H9 (cell line): ENCODE data around the gene TASOR2. TPM values are rescaled to one million over a fixed set of nuclear protein-coding genes. Genes with fewer than 3 reads are reported as not detected.
A peak's percentile ranks its signal among the peaks of the same experiment; 100 is the strongest.

Source experiments
- DNase-seq: peaks from one replicate; pipeline ENCODE4 v3.0.0-alpha.2; 2017
- H2AFZ ChIP-seq: one replicate; pipeline ENCODE4 v1.6.1; 2013; ENCODE audit warnings: mild to moderate bottlenecking, low read length, control low read depth, moderate library complexity
- H2AK5ac ChIP-seq: 2 replicates; pipeline ENCODE4 v1.6.1; 2013; ENCODE audit warnings: low read length, control low read depth, mixed read lengths; ENCODE audit not compliant: insufficient read length
- H2BK120ac ChIP-seq: one replicate; pipeline ENCODE4 v1.6.1; 2013; ENCODE audit warnings: low read depth, mild to moderate bottlenecking, low read length, control low read depth, inconsistent platforms; ENCODE audit not compliant: poor library complexity, severe bottlenecking
- H2BK12ac ChIP-seq: 2 replicates; pipeline ENCODE4 v1.6.1; 2013; ENCODE audit warnings: low read length, control low read depth, mixed read lengths, low read depth; ENCODE audit not compliant: insufficient read length
- H2BK15ac ChIP-seq: 2 replicates; pipeline ENCODE4 v1.6.1; 2013; ENCODE audit warnings: low read depth, low read length, control low read depth
- H2BK20ac ChIP-seq: one replicate; pipeline ENCODE4 v1.6.1; 2013; ENCODE audit warnings: low read depth, mild to moderate bottlenecking, low read length, control low read depth, inconsistent platforms; ENCODE audit not compliant: poor library complexity, severe bottlenecking
- H2BK5ac ChIP-seq: 2 replicates; pipeline ENCODE4 v1.6.1; 2013; ENCODE audit warnings: low read length, control low read depth, mixed read lengths; ENCODE audit not compliant: insufficient read length
- H3K14ac ChIP-seq: 2 replicates; pipeline ENCODE4 v1.6.1; 2013; ENCODE audit warnings: low read length, control low read depth; ENCODE audit not compliant: insufficient read depth
- H3K18ac ChIP-seq: 2 replicates; pipeline ENCODE4 v1.6.1; 2013; ENCODE audit warnings: low read depth, mild to moderate bottlenecking, mixed read lengths, low read length, control low read depth; ENCODE audit not compliant: insufficient read length
- H3K23ac ChIP-seq: 2 replicates; pipeline ENCODE4 v1.6.1; 2013; ENCODE audit warnings: low read length, control low read depth, mixed read lengths, low read depth; ENCODE audit not compliant: insufficient read length
- H3K23me2 ChIP-seq: 2 replicates; pipeline ENCODE4 v1.6.1; 2013; ENCODE audit warnings: low read depth, mild to moderate bottlenecking, mixed read lengths, low read length, control low read depth; ENCODE audit not compliant: insufficient read length, poor library complexity, severe bottlenecking
- H3K27ac ChIP-seq: 2 replicates; pipeline ENCODE4 v1.5.1; 2013; ENCODE audit warnings: low read length, control low read depth, mixed read lengths, low read depth; ENCODE audit not compliant: insufficient read length
- H3K27me3 ChIP-seq: 2 replicates; pipeline ENCODE4 v1.6.1; 2013; ENCODE audit warnings: low read length, control low read depth, inconsistent platforms; ENCODE audit not compliant: insufficient read depth
- H3K4ac ChIP-seq: 2 replicates; pipeline ENCODE4 v1.6.1; 2013; ENCODE audit warnings: low read depth, mild to moderate bottlenecking, control low read depth, inconsistent platforms, low read length, moderate library complexity
- H3K4me1 ChIP-seq: 2 replicates; pipeline ENCODE4 v1.6.1; 2013; ENCODE audit warnings: low read length, control low read depth, inconsistent platforms; ENCODE audit not compliant: insufficient read depth
- H3K4me2 ChIP-seq: 2 replicates; pipeline ENCODE4 v1.6.1; 2013; ENCODE audit warnings: low read length, control low read depth, mixed read lengths; ENCODE audit not compliant: insufficient read length, insufficient read depth
- H3K56ac ChIP-seq: 2 replicates; pipeline ENCODE4 v1.6.1; 2013; ENCODE audit warnings: low read depth, mild to moderate bottlenecking, mixed read lengths, low read length, control low read depth; ENCODE audit not compliant: insufficient read length
- H3K79me1 ChIP-seq: 2 replicates; pipeline ENCODE4 v1.6.1; 2013; ENCODE audit warnings: low read depth, mild to moderate bottlenecking, moderate library complexity, low read length, control low read depth, inconsistent platforms; ENCODE audit not compliant: insufficient read depth, poor library complexity, severe bottlenecking
- H3K79me2 ChIP-seq: 2 replicates; pipeline ENCODE4 v1.6.1; 2013; ENCODE audit warnings: low read length, control low read depth, inconsistent platforms; ENCODE audit not compliant: insufficient read depth
- H3K9ac ChIP-seq: 2 replicates; pipeline ENCODE4 v1.6.1; 2013; ENCODE audit warnings: low read length, control low read depth, mixed read lengths; ENCODE audit not compliant: insufficient read length; ENCODE audit errors: extremely low read depth
- H3K9me3 ChIP-seq: one replicate; pipeline ENCODE4 v1.6.1; 2013; ENCODE audit warnings: low read depth, low read length, inconsistent platforms; ENCODE audit not compliant: control insufficient read depth
- H3T11ph ChIP-seq: one replicate; pipeline ENCODE4 v1.6.1; 2013; ENCODE audit warnings: mild to moderate bottlenecking, low read length, control low read depth, inconsistent platforms
- H4K20me1 ChIP-seq: one replicate; pipeline ENCODE4 v1.6.1; 2013; ENCODE audit not compliant: control insufficient read depth, insufficient read length, insufficient read depth
- H4K5ac ChIP-seq: 2 replicates; pipeline ENCODE4 v1.6.1; 2013; ENCODE audit warnings: low read depth, mild to moderate bottlenecking, mixed read lengths, low read length, control low read depth; ENCODE audit not compliant: insufficient read length
- H4K8ac ChIP-seq: replicated peaks from 2 replicates; pipeline ENCODE4 v1.6.1; 2013; ENCODE audit warnings: low read length, control low read depth, mixed read lengths, low read depth; ENCODE audit not compliant: insufficient read length
- H4K91ac ChIP-seq: 2 replicates; pipeline ENCODE4 v1.6.1; 2013; ENCODE audit warnings: low read depth, mild to moderate bottlenecking, moderate library complexity, mixed read lengths, low read length, control low read depth; ENCODE audit not compliant: insufficient read length
- H3K27ac Mint-ChIP-seq, 3 experiments: 2 replicates in 2 of 3; 3 replicates in 1 of 3; pipeline ENCODE4 v1.8.0; 2020 to 2021; ENCODE audit warnings: mixed read lengths in 3 of 3, mild to moderate bottlenecking in 1 of 3, moderate library complexity in 1 of 3
- H3K27me3 Mint-ChIP-seq: 2 replicates; pipeline ENCODE4 v1.8.0; 2021; ENCODE audit warnings: low read depth, mild to moderate bottlenecking, moderate library complexity, mixed read lengths
- H3K36me3 Mint-ChIP-seq, 3 experiments: 2 replicates in 2 of 3; 3 replicates in 1 of 3; pipeline ENCODE4 v1.8.0; 2020 to 2021; ENCODE audit warnings: low read depth in 3 of 3, mixed read lengths in 3 of 3; ENCODE audit not compliant: insufficient read depth in 1 of 3
- H3K4me1 Mint-ChIP-seq, 2 experiments: 2 replicates each; pipeline ENCODE4 v1.8.0; 2020; ENCODE audit warnings: mixed read lengths in 2 of 2
- H3K4me3 Mint-ChIP-seq, 2 experiments: 2 replicates in 1 of 2; 3 replicates in 1 of 2; pipeline ENCODE4 v1.8.0; 2020 to 2021; ENCODE audit warnings: mild to moderate bottlenecking in 2 of 2, mixed read lengths in 2 of 2, moderate library complexity in 1 of 2
- H3K9me3 Mint-ChIP-seq, 2 experiments: 2 replicates in 1 of 2; 3 replicates in 1 of 2; pipeline ENCODE4 v1.8.0; 2020; ENCODE audit warnings: mild to moderate bottlenecking in 2 of 2, mixed read lengths in 2 of 2, moderate library complexity in 1 of 2
- CTCF ChIP-seq: fragments of 200-600 bp; sonication (generic); conservative IDR thresholded peaks from 3 replicates; pipeline ENCODE4 v1.8.0; 2021; ENCODE audit warnings: antibody characterized with exemption, mild to moderate bottlenecking
- WGBS: extraction: QIAGEN DNeasy Blood & Tissue Kit; methylation state at CpG from one replicate; pipeline ENCODE4 v1.1.7; 2013; ENCODE audit warnings: missing lambda C conversion rate, low lambda C conversion rate, mixed read lengths; ENCODE audit not compliant: insufficient read length; ENCODE audit errors: extremely low coverage; 5-methylcytosine and 5-hydroxymethylcytosine counted together
- total RNA-seq: library from RNA; stranded (reverse); gene quantifications from 2 replicates; pipeline ENCODE4 v1.2.1, GENCODE V29; 2021

TASOR2 gene
- total RNA-seq, 1 experiment from 2014 or later: 64.5 TPM

- Histone ChIP-seq H3K18ac (no peak overlapping the region), H2BK120ac (no peak overlapping the region), H2BK20ac (no peak overlapping the region), H3K79me2 (peaks cover 1% of the 10 kb centered on the region; the same call in 1 of the 2 replicates), H3K4ac (no peak overlapping the region), H3K9ac (no peak overlapping the region), H2AK5ac (no peak overlapping the region), H3K4me2 (no peak overlapping the region), H4K91ac (no peak overlapping the region), H2BK12ac (no peak overlapping the region), H3K27me3 (no peaks in the 10 kb centered on the region), H3K27ac (no peak overlapping the region), H3K79me1 (no peaks in the 10 kb centered on the region), H3K23me2 (no peaks in the 10 kb centered on the region), H4K8ac (no peak overlapping the region), H4K20me1 (no peaks in the 10 kb centered on the region), H2BK5ac (no peak overlapping the region), H2BK15ac (no peak overlapping the region), H3K23ac (no peak overlapping the region), H3T11ph (no peak overlapping the region), H3K4me1 (no peaks in the 10 kb centered on the region), H3K14ac (no peak overlapping the region; the same call in 1 of the 2 replicates), H3K9me3 (no peaks in the 10 kb centered on the region), H2AFZ (no peak overlapping the region), H4K5ac (no peak overlapping the region), H3K56ac (no peak overlapping the region)
- no peak for TF ChIP-seq CTCF
- Mint-ChIP-seq H3K4me1 (peaks cover 19 to 22% of the 10 kb centered on the region in 2 experiments), H3K36me3 (peaks cover 11 to 25% (median 14%) of the 10 kb centered on the region in 3 experiments; a peak in 6 of 7 replicates), H3K4me3 (no peak overlapping the region), H3K27ac (peak overlapping the region in 1 of 3 experiments; percentile 81; a peak in 1 of 7 replicates), H3K9me3 (no peaks in the 10 kb centered on the region), H3K27me3 (no peaks in the 10 kb centered on the region)
- DNase-seq: no peak
- no CpG with 5 or more reads among the region's 14 CpGs for WGBS
These were observed 31.9 kb upstream of the TASOR2 start for GRCh38 chr10:5652746-5653145.
